ENCODE measurements around the gene FNDC3B.

GRCh38 chr3:172111163-172111562 lies 71.8 kb downstream of the FNDC3B start:
- TF ChIP-seq CTCF (IDR thresholded peaks at IDR 0.05), result no peak
- no peak for TF ChIP-seq REST (IDR thresholded peaks at IDR 0.05; ENCODE audit: insufficient read depth in 1 of 2, low read depth in 2 of 2, low read length in 1 of 2)
